H9 (cell line): Measurements from ENCODE around the gene NGRN. TPM values are rescaled to one million over a fixed set of nuclear protein-coding genes. Genes with fewer than 3 reads are reported as not detected.
"Not testable (repeated sequence)": the region's sequence is repeated elsewhere in the genome, so short reads cannot be mapped to it uniquely, and the experiment has no call there.

Experiments used
- DNase-seq: peaks from one replicate; pipeline ENCODE4 v3.0.0-alpha.2; 2017
- H2AFZ ChIP-seq: one replicate; pipeline ENCODE4 v1.6.1; 2013; ENCODE audit warnings: mild to moderate bottlenecking, low read length, control low read depth, moderate library complexity
- H2AK5ac ChIP-seq: 2 replicates; pipeline ENCODE4 v1.6.1; 2013; ENCODE audit warnings: low read length, control low read depth, mixed read lengths; ENCODE audit not compliant: insufficient read length
- H2BK120ac ChIP-seq: one replicate; pipeline ENCODE4 v1.6.1; 2013; ENCODE audit warnings: low read depth, mild to moderate bottlenecking, low read length, control low read depth, inconsistent platforms; ENCODE audit not compliant: poor library complexity, severe bottlenecking
- H2BK12ac ChIP-seq: 2 replicates; pipeline ENCODE4 v1.6.1; 2013; ENCODE audit warnings: low read length, control low read depth, mixed read lengths, low read depth; ENCODE audit not compliant: insufficient read length
- H2BK15ac ChIP-seq: 2 replicates; pipeline ENCODE4 v1.6.1; 2013; ENCODE audit warnings: low read depth, low read length, control low read depth
- H2BK20ac ChIP-seq: one replicate; pipeline ENCODE4 v1.6.1; 2013; ENCODE audit warnings: low read depth, mild to moderate bottlenecking, low read length, control low read depth, inconsistent platforms; ENCODE audit not compliant: poor library complexity, severe bottlenecking
- H2BK5ac ChIP-seq: 2 replicates; pipeline ENCODE4 v1.6.1; 2013; ENCODE audit warnings: low read length, control low read depth, mixed read lengths; ENCODE audit not compliant: insufficient read length
- H3K14ac ChIP-seq: 2 replicates; pipeline ENCODE4 v1.6.1; 2013; ENCODE audit warnings: low read length, control low read depth; ENCODE audit not compliant: insufficient read depth
- H3K18ac ChIP-seq: 2 replicates; pipeline ENCODE4 v1.6.1; 2013; ENCODE audit warnings: low read depth, mild to moderate bottlenecking, mixed read lengths, low read length, control low read depth; ENCODE audit not compliant: insufficient read length
- H3K23ac ChIP-seq: 2 replicates; pipeline ENCODE4 v1.6.1; 2013; ENCODE audit warnings: low read length, control low read depth, mixed read lengths, low read depth; ENCODE audit not compliant: insufficient read length
- H3K23me2 ChIP-seq: 2 replicates; pipeline ENCODE4 v1.6.1; 2013; ENCODE audit warnings: low read depth, mild to moderate bottlenecking, mixed read lengths, low read length, control low read depth; ENCODE audit not compliant: insufficient read length, poor library complexity, severe bottlenecking
- H3K27ac ChIP-seq: 2 replicates; pipeline ENCODE4 v1.5.1; 2013; ENCODE audit warnings: low read length, control low read depth, mixed read lengths, low read depth; ENCODE audit not compliant: insufficient read length
- H3K27me3 ChIP-seq: 2 replicates; pipeline ENCODE4 v1.6.1; 2013; ENCODE audit warnings: low read length, control low read depth, inconsistent platforms; ENCODE audit not compliant: insufficient read depth
- H3K4ac ChIP-seq: 2 replicates; pipeline ENCODE4 v1.6.1; 2013; ENCODE audit warnings: low read depth, mild to moderate bottlenecking, control low read depth, inconsistent platforms, low read length, moderate library complexity
- H3K4me1 ChIP-seq: 2 replicates; pipeline ENCODE4 v1.6.1; 2013; ENCODE audit warnings: low read length, control low read depth, inconsistent platforms; ENCODE audit not compliant: insufficient read depth
- H3K4me2 ChIP-seq: 2 replicates; pipeline ENCODE4 v1.6.1; 2013; ENCODE audit warnings: low read length, control low read depth, mixed read lengths; ENCODE audit not compliant: insufficient read length, insufficient read depth
- H3K56ac ChIP-seq: 2 replicates; pipeline ENCODE4 v1.6.1; 2013; ENCODE audit warnings: low read depth, mild to moderate bottlenecking, mixed read lengths, low read length, control low read depth; ENCODE audit not compliant: insufficient read length
- H3K79me1 ChIP-seq: 2 replicates; pipeline ENCODE4 v1.6.1; 2013; ENCODE audit warnings: low read depth, mild to moderate bottlenecking, moderate library complexity, low read length, control low read depth, inconsistent platforms; ENCODE audit not compliant: insufficient read depth, poor library complexity, severe bottlenecking
- H3K79me2 ChIP-seq: 2 replicates; pipeline ENCODE4 v1.6.1; 2013; ENCODE audit warnings: low read length, control low read depth, inconsistent platforms; ENCODE audit not compliant: insufficient read depth
- H3K9ac ChIP-seq: 2 replicates; pipeline ENCODE4 v1.6.1; 2013; ENCODE audit warnings: low read length, control low read depth, mixed read lengths; ENCODE audit not compliant: insufficient read length; ENCODE audit errors: extremely low read depth
- H3K9me3 ChIP-seq: one replicate; pipeline ENCODE4 v1.6.1; 2013; ENCODE audit warnings: low read depth, low read length, inconsistent platforms; ENCODE audit not compliant: control insufficient read depth
- H3T11ph ChIP-seq: one replicate; pipeline ENCODE4 v1.6.1; 2013; ENCODE audit warnings: mild to moderate bottlenecking, low read length, control low read depth, inconsistent platforms
- H4K20me1 ChIP-seq: one replicate; pipeline ENCODE4 v1.6.1; 2013; ENCODE audit not compliant: control insufficient read depth, insufficient read length, insufficient read depth
- H4K5ac ChIP-seq: 2 replicates; pipeline ENCODE4 v1.6.1; 2013; ENCODE audit warnings: low read depth, mild to moderate bottlenecking, mixed read lengths, low read length, control low read depth; ENCODE audit not compliant: insufficient read length
- H4K8ac ChIP-seq: replicated peaks from 2 replicates; pipeline ENCODE4 v1.6.1; 2013; ENCODE audit warnings: low read length, control low read depth, mixed read lengths, low read depth; ENCODE audit not compliant: insufficient read length
- H4K91ac ChIP-seq: 2 replicates; pipeline ENCODE4 v1.6.1; 2013; ENCODE audit warnings: low read depth, mild to moderate bottlenecking, moderate library complexity, mixed read lengths, low read length, control low read depth; ENCODE audit not compliant: insufficient read length
- H3K27ac Mint-ChIP-seq, 3 experiments: 2 replicates in 2 of 3; 3 replicates in 1 of 3; pipeline ENCODE4 v1.8.0; 2020 to 2021; ENCODE audit warnings: mixed read lengths in 3 of 3, mild to moderate bottlenecking in 1 of 3, moderate library complexity in 1 of 3
- H3K27me3 Mint-ChIP-seq: 2 replicates; pipeline ENCODE4 v1.8.0; 2021; ENCODE audit warnings: low read depth, mild to moderate bottlenecking, moderate library complexity, mixed read lengths
- H3K36me3 Mint-ChIP-seq, 3 experiments: 2 replicates in 2 of 3; 3 replicates in 1 of 3; pipeline ENCODE4 v1.8.0; 2020 to 2021; ENCODE audit warnings: low read depth in 3 of 3, mixed read lengths in 3 of 3; ENCODE audit not compliant: insufficient read depth in 1 of 3
- H3K4me1 Mint-ChIP-seq, 2 experiments: 2 replicates each; pipeline ENCODE4 v1.8.0; 2020; ENCODE audit warnings: mixed read lengths in 2 of 2
- H3K4me3 Mint-ChIP-seq, 2 experiments: 2 replicates in 1 of 2; 3 replicates in 1 of 2; pipeline ENCODE4 v1.8.0; 2020 to 2021; ENCODE audit warnings: mild to moderate bottlenecking in 2 of 2, mixed read lengths in 2 of 2, moderate library complexity in 1 of 2
- H3K9me3 Mint-ChIP-seq, 2 experiments: 2 replicates in 1 of 2; 3 replicates in 1 of 2; pipeline ENCODE4 v1.8.0; 2020; ENCODE audit warnings: mild to moderate bottlenecking in 2 of 2, mixed read lengths in 2 of 2, moderate library complexity in 1 of 2
- WGBS: extraction: QIAGEN DNeasy Blood & Tissue Kit; methylation state at CpG from one replicate; pipeline ENCODE4 v1.1.7; 2013; ENCODE audit warnings: missing lambda C conversion rate, low lambda C conversion rate, mixed read lengths; ENCODE audit not compliant: insufficient read length; ENCODE audit errors: extremely low coverage; 5-methylcytosine and 5-hydroxymethylcytosine counted together
- total RNA-seq: library from RNA; stranded (reverse); gene quantifications from 2 replicates; pipeline ENCODE4 v1.2.1, GENCODE V29; 2021
- TF ChIP-seq, protein P1 (sequence below): fragments of 200-600 bp; sonication (generic); conservative IDR thresholded peaks from 3 replicates; pipeline ENCODE4 v1.8.0; 2021; ENCODE audit warnings: antibody characterized with exemption, mild to moderate bottlenecking

Gene NGRN
- total RNA-seq, 1 experiment from 2014 or later = 79.2 TPM

DNA sequence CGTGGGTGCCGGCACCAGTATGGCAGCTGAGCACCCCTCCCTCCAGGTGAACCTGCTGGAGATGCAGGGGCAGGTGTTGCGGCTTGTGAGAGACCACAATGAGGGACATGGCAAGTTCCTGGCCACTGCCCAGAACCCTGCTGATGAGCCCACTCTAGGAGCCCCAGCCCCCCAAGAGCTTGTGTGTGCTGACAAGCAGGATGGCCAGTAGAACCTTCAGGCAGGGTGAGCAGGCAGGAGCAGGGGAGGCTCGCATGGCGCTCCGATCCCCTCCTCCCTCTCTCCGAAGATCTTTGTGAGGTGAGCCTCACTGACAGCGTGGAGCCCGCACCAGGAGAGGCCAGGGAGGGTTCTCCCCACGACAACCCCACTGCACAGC, 29.8 kb downstream of the NGRN start:
- no peaks in the 10 kb centered on the region for H3K27me3 Mint-ChIP-seq
- Histone ChIP-seq H2BK20ac (no peak overlapping the region), H3K79me2 (no peaks in the 10 kb centered on the region), H3K56ac (no peak overlapping the region), H3K18ac (no peak overlapping the region), H3K23me2 (no peaks in the 10 kb centered on the region), H3K4ac (no peak overlapping the region), H4K20me1 (no peaks in the 10 kb centered on the region), H3T11ph (no peak overlapping the region), H3K79me1 (no peaks in the 10 kb centered on the region), H3K9me3 (no peaks in the 10 kb centered on the region), H3K27me3 (no peaks in the 10 kb centered on the region), H3K27ac (no peak overlapping the region), H2BK15ac (no peak overlapping the region), H4K91ac (no peak overlapping the region), H2BK120ac (no peak overlapping the region), H2BK12ac (no peak overlapping the region), H3K9ac (no peak overlapping the region), H3K23ac (no peak overlapping the region), H2AFZ (no peak overlapping the region), H3K4me1 (no peaks in the 10 kb centered on the region; the same call in 1 of the 2 replicates), H3K14ac (0 out of 2 replicates have a peak overlapping the region, but pooled peaks have one; percentile 60), H4K8ac (no peak overlapping the region), H2AK5ac (no peak overlapping the region), H2BK5ac (no peak overlapping the region), H4K5ac (no peak overlapping the region), H3K4me2 (no peak overlapping the region)
- peaks cover 21 to 22% of the 10 kb centered on the region in 2 experiments for H3K4me1 Mint-ChIP-seq
- TF ChIP-seq, protein P1, sequence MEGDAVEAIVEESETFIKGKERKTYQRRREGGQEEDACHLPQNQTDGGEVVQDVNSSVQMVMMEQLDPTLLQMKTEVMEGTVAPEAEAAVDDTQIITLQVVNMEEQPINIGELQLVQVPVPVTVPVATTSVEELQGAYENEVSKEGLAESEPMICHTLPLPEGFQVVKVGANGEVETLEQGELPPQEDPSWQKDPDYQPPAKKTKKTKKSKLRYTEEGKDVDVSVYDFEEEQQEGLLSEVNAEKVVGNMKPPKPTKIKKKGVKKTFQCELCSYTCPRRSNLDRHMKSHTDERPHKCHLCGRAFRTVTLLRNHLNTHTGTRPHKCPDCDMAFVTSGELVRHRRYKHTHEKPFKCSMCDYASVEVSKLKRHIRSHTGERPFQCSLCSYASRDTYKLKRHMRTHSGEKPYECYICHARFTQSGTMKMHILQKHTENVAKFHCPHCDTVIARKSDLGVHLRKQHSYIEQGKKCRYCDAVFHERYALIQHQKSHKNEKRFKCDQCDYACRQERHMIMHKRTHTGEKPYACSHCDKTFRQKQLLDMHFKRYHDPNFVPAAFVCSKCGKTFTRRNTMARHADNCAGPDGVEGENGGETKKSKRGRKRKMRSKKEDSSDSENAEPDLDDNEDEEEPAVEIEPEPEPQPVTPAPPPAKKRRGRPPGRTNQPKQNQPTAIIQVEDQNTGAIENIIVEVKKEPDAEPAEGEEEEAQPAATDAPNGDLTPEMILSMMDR = no peak
- H3K4me3 Mint-ChIP-seq = no peak overlapping the region
- no CpG with 5 or more reads among the region's 10 CpGs for WGBS
- no peak for DNase-seq
- H3K36me3 Mint-ChIP-seq = no peaks in the 10 kb centered on the region
- no peak overlapping the region for H3K27ac Mint-ChIP-seq
- H3K9me3 Mint-ChIP-seq = no peaks in the 10 kb centered on the region

DNA sequence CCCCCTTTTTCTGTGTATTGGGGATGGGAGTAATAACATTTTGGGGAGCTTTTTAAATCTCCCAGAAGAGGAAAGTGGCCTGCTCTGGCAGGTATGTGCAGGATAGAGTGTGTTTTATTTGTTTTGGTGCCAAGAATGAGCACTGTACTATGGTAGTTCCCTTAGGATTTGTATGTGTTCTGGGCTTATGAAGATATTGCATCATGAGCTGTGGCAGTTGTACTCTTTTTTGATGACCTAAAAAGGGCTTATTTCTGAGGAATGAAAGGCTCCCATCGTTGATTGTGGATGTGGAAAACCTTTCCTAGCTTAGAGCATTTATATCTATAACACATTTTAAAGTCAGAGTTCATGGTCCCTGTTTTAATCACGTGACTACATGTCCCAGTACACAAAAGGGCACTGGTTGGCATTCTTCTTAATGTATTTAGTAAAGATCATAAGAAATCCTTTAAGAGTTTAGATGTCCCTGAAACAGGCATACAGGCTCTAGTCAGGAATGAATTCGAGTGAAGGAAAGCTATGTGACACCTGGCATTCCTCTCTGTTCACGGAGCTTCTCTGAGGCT, 30.9 kb downstream of the NGRN start:
- not testable (repeated sequence) for H3K79me2 ChIP-seq, H3K23ac ChIP-seq, H3K27ac ChIP-seq, H3K36me3 Mint-ChIP-seq, H2BK5ac ChIP-seq, H4K91ac ChIP-seq, H3K9me3 ChIP-seq, H4K20me1 ChIP-seq, H4K8ac ChIP-seq, H3K4me2 ChIP-seq, H2AK5ac ChIP-seq, H3K27me3 ChIP-seq, H3K4ac ChIP-seq, H3K4me3 Mint-ChIP-seq, H3K14ac ChIP-seq, H3K23me2 ChIP-seq, H2BK12ac ChIP-seq, H2BK15ac ChIP-seq, H3K4me1 ChIP-seq, H3K9me3 Mint-ChIP-seq, H3K56ac ChIP-seq, H2BK120ac ChIP-seq, H3K18ac ChIP-seq, H3K27me3 Mint-ChIP-seq, H2AFZ ChIP-seq, DNase-seq, H3K9ac ChIP-seq, H3T11ph ChIP-seq, H3K79me1 ChIP-seq, H4K5ac ChIP-seq, H3K27ac Mint-ChIP-seq, H2BK20ac ChIP-seq
- WGBS = no CpG with 5 or more reads among the region's 4 CpGs
- H3K4me1 Mint-ChIP-seq = peaks cover 23 to 31% of the 10 kb centered on the region in 2 experiments
